Mammary epithelial cell (primary cell): ENCODE measurements around the gene PARVB.

Experiments
- EZH2 ChIP-seq: IDR thresholded peaks from 2 replicates; pipeline ENCODE4 v1.6.1; 2012; ENCODE audit warnings: low read length, inconsistent platforms, borderline replicate concordance
- TF ChIP-seq, protein P1 (sequence below), 2 donors: IDR thresholded peaks in 1 of 2; conservative IDR thresholded peaks in 1 of 2; 2 replicates each; pipeline ENCODE4 v1.5.1; 2011 to 2012; ENCODE audit warnings: inconsistent platforms in 2 of 2, low read length in 2 of 2, mild to moderate bottlenecking in 2 of 2, control low read depth in 1 of 2, low read depth in 1 of 2; ENCODE audit not compliant: insufficient read depth in 1 of 2; ENCODE audit errors: extremely low read depth in 1 of 2

DNA sequence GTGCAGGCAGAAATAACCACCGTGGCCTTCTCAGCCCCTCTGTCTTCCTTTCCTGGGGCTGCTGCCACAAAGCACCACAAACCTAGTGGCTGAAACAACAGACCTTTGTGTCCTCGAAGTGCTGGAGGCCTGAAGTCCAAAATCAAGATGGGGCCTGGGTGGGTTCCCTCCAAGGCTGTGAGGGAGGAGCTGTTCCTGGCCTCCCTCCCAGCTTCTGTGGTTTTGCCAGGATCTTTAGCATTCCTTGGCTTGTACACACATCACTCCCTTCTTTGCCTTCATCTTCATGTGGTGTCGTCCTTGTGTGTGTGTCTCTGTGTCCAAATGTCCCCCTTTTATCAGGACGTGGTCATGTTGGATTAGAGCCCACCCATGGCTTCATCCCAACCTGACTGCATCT lies 127.6 kb downstream of the PARVB start:
- TF ChIP-seq, protein P1, sequence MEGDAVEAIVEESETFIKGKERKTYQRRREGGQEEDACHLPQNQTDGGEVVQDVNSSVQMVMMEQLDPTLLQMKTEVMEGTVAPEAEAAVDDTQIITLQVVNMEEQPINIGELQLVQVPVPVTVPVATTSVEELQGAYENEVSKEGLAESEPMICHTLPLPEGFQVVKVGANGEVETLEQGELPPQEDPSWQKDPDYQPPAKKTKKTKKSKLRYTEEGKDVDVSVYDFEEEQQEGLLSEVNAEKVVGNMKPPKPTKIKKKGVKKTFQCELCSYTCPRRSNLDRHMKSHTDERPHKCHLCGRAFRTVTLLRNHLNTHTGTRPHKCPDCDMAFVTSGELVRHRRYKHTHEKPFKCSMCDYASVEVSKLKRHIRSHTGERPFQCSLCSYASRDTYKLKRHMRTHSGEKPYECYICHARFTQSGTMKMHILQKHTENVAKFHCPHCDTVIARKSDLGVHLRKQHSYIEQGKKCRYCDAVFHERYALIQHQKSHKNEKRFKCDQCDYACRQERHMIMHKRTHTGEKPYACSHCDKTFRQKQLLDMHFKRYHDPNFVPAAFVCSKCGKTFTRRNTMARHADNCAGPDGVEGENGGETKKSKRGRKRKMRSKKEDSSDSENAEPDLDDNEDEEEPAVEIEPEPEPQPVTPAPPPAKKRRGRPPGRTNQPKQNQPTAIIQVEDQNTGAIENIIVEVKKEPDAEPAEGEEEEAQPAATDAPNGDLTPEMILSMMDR (conservative IDR thresholded peaks at IDR 0.05 in 1 of 2, IDR thresholded peaks at IDR 0.05 in 1 of 2; ENCODE audit: extremely low read depth in 1 of 2, insufficient read depth in 1 of 2, low read depth in 1 of 2, low read length in 2 of 2), result no peak
- TF ChIP-seq EZH2, result no peak
